Vagina (tissue), 2 donors: ENCODE measurements around the gene CD69. TPM values are rescaled to one million over a fixed set of nuclear protein-coding genes. Genes with fewer than 3 reads are reported as not detected.

ENCODE experiments used
- DNase-seq, 2 donors: peaks; one replicate each; pipeline ENCODE4 v3.0.0-alpha.2; 2017; ENCODE audit errors: extremely low spot score in 2 of 2
- H3K27ac ChIP-seq: fragments of 200-600 bp; sonication (generic); one replicate; pipeline ENCODE4 v1.5.1; 2019
- H3K27me3 ChIP-seq: fragments of 200-600 bp; sonication (generic); one replicate; pipeline ENCODE4 v1.5.1; 2019
- H3K36me3 ChIP-seq, 2 donors: fragments of 200-600 bp; sonication (generic); one replicate each; pipeline ENCODE4 v1.5.1; 2017 to 2019
- H3K4me1 ChIP-seq: fragments of 200-600 bp; sonication (generic); one replicate; pipeline ENCODE4 v1.5.1; 2019
- H3K4me3 ChIP-seq, 2 donors: fragments of 200-600 bp; sonication (generic); 1 replicate in 1 of 2; 2 replicates in 1 of 2; pipeline ENCODE4 v1.5.1; 2016 to 2019
- H3K9me3 ChIP-seq: fragments of 200-600 bp; sonication (generic); one replicate; pipeline ENCODE4 v1.5.1; 2019
- POLR2A ChIP-seq, 2 donors: fragments of 450-650 bp; IDR thresholded peaks; one replicate each; pipeline ENCODE4 v1.6.1; 2017; ENCODE audit warnings: antibody characterized with exemption in 2 of 2, mild to moderate bottlenecking in 2 of 2, moderate library complexity in 2 of 2
- POLR2AphosphoS5 ChIP-seq, 2 donors: sonication (generic); formaldehyde crosslinking; IDR thresholded peaks; one replicate each; pipeline ENCODE4 v1.9.0; 2017; ENCODE audit warnings: antibody characterized with exemption in 2 of 2, mild to moderate bottlenecking in 2 of 2, low read depth in 1 of 2; ENCODE audit not compliant: insufficient read depth in 1 of 2
- intact Hi-C: fragments of 100-400 bp; cut with DNase I; formaldehyde crosslinking; loops from one replicate; pipeline ENCODE4 v1.15.1; 2023
- total RNA-seq: library from RNA; depleted of rRNA; stranded (reverse); fragments of >200 nt; gene quantifications from one replicate; pipeline ENCODE4 v1.2.3, GENCODE V29; 2016
- TF ChIP-seq, protein P1 (sequence below), 3 experiments: fragments of 450-650 bp in 2 of 3; fragments of 200-600 bp in 1 of 3; sonication (generic) in 1 of 3; IDR thresholded peaks; one replicate each; pipeline ENCODE4 v1.5.1; 2017 to 2019; ENCODE audit warnings: antibody characterized with exemption in 3 of 3, mild to moderate bottlenecking in 2 of 3, moderate library complexity in 2 of 3

CD69 gene
- total RNA-seq, 1 donor from 2014 or later, result 28.5 TPM

DNA sequence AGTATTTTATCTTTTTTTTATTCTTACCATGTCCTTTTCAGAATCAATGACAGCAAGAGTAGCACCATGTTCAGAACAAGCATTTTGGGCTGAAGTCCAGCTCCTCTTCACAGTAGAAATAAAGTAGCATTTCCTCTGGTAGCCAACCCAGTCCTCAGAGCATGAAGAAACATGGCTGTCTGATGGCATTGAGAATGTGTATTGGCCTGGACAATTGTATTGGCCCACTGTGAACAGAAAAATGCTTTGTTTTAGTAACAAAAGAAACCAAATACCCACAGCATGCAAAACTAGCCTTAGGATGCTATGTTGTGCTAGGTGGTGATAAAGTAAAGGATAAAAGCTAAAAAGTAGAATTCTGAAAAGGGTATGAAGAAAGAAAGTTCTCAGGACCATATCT, 5.7 kb downstream of the CD69 start:
- no peak for DNase-seq
- no peaks in the 10 kb centered on the region for H3K9me3 ChIP-seq
- intact Hi-C loops, result no loop called here
- no peaks in the 10 kb centered on the region for H3K27me3 ChIP-seq
- H3K27ac ChIP-seq, result no peak overlapping the region
- H3K36me3 ChIP-seq, result no peaks in the 10 kb centered on the region
- no peak overlapping the region for H3K4me3 ChIP-seq
- no peak for TF ChIP-seq POLR2AphosphoS5 (IDR thresholded peaks at IDR 0.05; ENCODE audit: insufficient read depth in 1 of 2, low read depth in 1 of 2)
- TF ChIP-seq POLR2A (IDR thresholded peaks at IDR 0.05), result no peak
- TF ChIP-seq, protein P1, sequence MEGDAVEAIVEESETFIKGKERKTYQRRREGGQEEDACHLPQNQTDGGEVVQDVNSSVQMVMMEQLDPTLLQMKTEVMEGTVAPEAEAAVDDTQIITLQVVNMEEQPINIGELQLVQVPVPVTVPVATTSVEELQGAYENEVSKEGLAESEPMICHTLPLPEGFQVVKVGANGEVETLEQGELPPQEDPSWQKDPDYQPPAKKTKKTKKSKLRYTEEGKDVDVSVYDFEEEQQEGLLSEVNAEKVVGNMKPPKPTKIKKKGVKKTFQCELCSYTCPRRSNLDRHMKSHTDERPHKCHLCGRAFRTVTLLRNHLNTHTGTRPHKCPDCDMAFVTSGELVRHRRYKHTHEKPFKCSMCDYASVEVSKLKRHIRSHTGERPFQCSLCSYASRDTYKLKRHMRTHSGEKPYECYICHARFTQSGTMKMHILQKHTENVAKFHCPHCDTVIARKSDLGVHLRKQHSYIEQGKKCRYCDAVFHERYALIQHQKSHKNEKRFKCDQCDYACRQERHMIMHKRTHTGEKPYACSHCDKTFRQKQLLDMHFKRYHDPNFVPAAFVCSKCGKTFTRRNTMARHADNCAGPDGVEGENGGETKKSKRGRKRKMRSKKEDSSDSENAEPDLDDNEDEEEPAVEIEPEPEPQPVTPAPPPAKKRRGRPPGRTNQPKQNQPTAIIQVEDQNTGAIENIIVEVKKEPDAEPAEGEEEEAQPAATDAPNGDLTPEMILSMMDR (IDR thresholded peaks at IDR 0.05), result no peak
- H3K4me1 ChIP-seq, result peaks cover 5% of the 10 kb centered on the region

DNA sequence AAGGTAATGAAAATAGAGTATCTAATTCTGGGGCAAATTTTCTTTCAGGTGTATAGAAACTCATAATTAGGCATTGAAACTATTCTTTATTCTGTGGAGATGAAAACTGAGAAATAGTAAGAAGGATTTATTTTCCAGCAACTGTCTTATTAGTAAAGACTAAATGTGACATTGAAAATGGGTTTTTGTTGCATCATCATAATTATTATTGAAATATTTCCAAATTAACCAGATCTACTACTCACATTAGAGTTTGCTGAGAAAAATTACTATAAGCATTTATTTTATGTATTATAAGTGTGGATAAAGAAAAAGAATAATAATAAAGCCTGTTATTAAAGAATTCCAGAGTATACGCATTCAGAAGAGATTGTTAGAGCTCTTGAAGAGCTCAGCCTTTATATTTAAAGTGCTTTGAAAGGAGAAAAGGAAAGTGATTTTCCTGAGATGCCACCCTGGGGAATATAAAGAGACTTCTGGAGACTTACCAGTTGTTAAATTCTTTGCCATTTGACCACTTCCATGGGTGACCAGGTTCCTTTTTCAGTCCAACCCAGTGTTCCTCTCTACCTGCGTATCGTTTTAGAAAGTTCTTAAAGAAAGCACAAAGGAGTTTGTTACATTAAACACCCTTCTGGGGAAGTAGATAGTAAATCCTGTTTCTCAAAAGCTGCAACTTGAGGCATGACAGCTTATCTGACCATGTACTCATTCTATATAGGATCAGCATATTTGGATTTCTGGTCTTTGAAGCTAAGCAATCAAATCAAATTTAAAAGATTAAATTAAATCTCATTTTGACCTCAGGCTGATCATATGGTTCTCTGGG, 6.4 kb downstream of the CD69 start:
- H3K27ac ChIP-seq, result no peak overlapping the region
- no peaks in the 10 kb centered on the region for H3K27me3 ChIP-seq
- H3K4me3 ChIP-seq, result no peak overlapping the region
- no peaks in the 10 kb centered on the region for H3K9me3 ChIP-seq
- no peak for DNase-seq
- H3K4me1 ChIP-seq, result peaks cover 5% of the 10 kb centered on the region
- H3K36me3 ChIP-seq, result no peaks in the 10 kb centered on the region
- TF ChIP-seq POLR2AphosphoS5 (IDR thresholded peaks at IDR 0.05; ENCODE audit: insufficient read depth in 1 of 2, low read depth in 1 of 2), result no peak
- TF ChIP-seq, protein P1 (IDR thresholded peaks at IDR 0.05), result no peak
- no peak for TF ChIP-seq POLR2A (IDR thresholded peaks at IDR 0.05)
- intact Hi-C loops, result no loop called here

DNA sequence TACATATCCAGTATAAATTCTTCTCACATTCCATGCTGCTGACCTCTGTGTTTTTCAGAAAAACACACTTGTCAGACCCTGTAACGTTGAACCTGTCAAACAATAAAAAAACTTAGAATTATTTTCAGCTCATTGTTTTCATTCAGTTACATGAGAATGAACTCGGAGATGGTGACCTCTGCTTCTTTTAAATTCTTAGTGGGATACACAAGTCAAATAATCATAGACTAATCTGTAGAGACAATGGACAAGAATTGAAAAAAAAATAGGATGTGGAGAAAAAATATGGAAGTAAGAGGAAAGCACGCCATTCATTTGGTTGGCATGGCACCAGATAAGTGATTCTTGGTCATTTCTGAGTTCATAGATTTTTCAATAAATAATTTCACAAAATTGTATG, 7.2 kb downstream of the CD69 start:
- DNase-seq, result no peak
- TF ChIP-seq POLR2AphosphoS5 (IDR thresholded peaks at IDR 0.05; ENCODE audit: insufficient read depth in 1 of 2, low read depth in 1 of 2) (no peak), POLR2A (IDR thresholded peaks at IDR 0.05) (no peak)
- TF ChIP-seq, protein P1 (IDR thresholded peaks at IDR 0.05), result no peak
- Histone ChIP-seq H3K36me3 (no peaks in the 10 kb centered on the region), H3K9me3 (no peaks in the 10 kb centered on the region), H3K4me1 (peaks cover 5% of the 10 kb centered on the region), H3K27me3 (no peaks in the 10 kb centered on the region), H3K4me3 (no peak overlapping the region), H3K27ac (no peak overlapping the region)
- intact Hi-C loops, result no loop called here

DNA sequence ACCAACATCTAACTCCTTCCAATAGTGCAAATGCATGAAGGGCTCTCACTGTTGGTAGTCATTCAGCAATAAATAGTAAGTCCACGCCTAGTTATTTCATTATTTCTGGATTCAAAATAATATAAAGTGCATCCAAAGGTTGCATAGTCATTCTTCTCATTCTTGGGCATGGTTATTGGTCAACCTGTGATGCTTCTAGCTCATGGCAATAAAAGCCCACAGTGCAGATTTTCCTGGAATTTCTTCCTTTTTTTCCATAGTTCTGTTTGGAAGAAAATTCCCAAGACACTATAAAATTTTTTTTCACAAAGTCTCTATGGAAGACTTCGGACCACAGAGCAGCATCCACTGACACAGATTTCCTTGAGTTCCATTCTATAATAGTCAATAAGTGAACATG, 7.6 kb downstream of the CD69 start:
- H3K27ac ChIP-seq, result no peak overlapping the region
- TF ChIP-seq POLR2A (IDR thresholded peaks at IDR 0.05), result no peak

DNA sequence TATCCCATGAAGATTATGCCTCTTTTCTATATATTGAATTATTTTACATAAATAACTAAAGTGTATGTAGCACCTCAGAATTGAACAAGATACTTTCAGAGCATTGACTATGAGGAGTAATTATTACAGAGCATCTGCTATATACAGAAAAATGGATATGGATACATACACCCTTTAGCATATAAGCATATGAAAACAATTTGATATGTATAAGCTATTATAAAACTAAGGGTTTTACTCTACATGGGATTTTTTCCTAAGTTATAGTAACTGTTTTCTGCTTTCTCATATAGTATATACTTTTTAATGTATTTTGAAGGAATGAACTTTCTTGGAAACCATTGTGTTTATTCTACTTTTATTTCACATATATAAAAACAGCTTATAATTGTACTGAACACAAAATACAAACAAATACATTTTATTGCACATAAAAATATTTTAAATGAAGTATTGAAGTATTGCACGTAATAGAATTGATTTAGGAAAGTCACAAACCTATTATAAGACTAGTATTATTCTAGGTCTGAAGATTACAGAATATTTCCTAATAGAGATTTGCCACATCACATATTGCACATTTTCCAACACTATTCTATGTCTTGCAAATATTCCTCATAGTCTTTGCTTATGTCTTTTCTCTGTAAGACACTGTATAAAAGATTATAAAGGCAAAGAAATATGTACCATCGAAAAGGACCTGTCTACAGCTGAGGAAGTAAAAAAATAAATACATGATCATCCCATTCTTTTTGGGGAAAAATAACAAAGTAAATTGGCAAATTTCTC, 8.4 kb downstream of the CD69 start:
- DNase-seq, result no peak
- Histone ChIP-seq H3K4me1 (peaks cover 5% of the 10 kb centered on the region), H3K9me3 (no peaks in the 10 kb centered on the region), H3K36me3 (no peaks in the 10 kb centered on the region), H3K27me3 (no peaks in the 10 kb centered on the region), H3K4me3 (no peak overlapping the region), H3K27ac (no peak overlapping the region)
- intact Hi-C loops, result no loop called here
- no peak for TF ChIP-seq POLR2A (IDR thresholded peaks at IDR 0.05)
- TF ChIP-seq POLR2AphosphoS5 (IDR thresholded peaks at IDR 0.05; ENCODE audit: insufficient read depth in 1 of 2, low read depth in 1 of 2), result no peak
- TF ChIP-seq, protein P1 (IDR thresholded peaks at IDR 0.05), result no peak

More for the DNA sequence above, 7.6 kb downstream of the CD69 start:
- Histone ChIP-seq H3K4me3 (no peak overlapping the region), H3K4me1 (peaks cover 5% of the 10 kb centered on the region), H3K9me3 (no peaks in the 10 kb centered on the region), H3K27me3 (no peaks in the 10 kb centered on the region), H3K36me3 (no peaks in the 10 kb centered on the region)
- no peak for DNase-seq
- intact Hi-C loops, result no loop called here
